ENCODE results near the gene HIVEP2.

HIVEP2 gene

DNA sequence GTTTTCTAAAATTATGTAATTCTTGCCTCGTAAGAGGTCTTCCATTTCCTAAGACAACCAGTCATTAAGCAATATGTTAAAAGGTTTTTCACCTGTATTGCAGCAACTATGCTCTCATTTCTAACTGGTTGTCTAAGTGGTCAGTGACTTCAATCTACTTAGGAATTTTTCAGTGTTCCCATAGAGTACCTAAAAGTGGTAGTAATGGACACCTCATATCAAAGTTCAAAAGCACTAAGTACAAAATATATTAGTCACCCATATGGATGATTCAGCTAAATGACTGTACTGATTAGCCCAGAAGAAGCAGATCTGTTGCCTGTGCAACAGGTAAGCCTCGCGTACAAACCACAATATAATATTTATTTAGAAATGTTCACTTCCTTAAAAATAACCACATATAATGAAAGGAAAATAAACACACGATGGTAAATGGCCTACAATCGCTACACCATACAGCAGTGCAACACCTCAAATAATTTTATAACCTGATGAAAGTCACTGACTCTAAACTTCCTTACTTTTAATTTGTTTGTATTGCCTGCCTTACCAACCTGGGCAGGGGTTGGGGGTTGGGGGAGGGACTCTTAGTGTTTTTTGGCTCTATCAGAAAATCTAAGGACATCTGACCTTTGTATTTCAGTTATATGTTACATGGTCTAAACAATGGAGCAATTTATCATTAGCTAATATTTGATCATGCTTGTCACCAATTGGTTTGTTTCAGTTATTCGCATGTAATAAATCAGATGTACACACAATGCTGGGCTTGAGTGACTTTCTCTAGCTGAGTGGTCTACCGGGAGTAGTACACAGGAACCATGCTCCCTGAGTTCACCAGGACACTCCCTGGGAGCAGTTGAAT lies 105.9 kb downstream of the HIVEP2 start:
- no peak for DNase-seq

DNA sequence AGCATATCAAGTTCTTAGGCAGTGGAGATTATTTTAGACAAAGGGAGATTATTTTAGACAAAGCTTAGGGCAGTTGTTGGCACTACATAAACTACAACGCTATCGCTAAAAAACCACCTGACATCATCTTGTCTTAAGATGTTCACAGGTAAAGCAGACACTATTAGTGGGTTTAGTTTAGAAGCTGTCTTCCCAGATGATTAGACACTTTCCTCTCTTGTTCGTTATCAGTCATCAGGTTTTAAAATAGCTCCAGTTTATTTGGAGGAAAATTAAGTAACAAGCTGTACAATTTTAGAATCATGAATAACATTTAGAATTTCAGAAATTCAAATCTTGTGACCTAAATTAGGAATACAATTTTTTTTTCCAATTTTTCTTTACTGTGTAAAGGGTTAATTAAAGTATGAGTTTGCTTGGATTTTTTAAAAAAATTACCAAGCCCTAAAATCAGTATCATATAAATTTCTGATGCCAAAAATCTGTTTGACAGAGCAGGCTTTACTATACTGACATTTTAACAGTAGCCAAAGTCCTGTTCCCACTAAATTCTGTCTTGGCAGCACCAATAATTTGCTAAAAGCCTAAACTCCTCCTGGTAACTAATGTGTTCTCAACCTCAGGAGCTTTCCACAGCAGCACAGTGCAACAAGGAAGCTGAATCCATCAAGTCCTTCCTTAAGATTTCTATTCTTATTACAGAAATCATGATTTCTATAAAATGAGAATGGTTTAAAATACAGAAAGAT lies 109.0 kb downstream of the HIVEP2 start:
- DNase-seq, result no peak

DNA sequence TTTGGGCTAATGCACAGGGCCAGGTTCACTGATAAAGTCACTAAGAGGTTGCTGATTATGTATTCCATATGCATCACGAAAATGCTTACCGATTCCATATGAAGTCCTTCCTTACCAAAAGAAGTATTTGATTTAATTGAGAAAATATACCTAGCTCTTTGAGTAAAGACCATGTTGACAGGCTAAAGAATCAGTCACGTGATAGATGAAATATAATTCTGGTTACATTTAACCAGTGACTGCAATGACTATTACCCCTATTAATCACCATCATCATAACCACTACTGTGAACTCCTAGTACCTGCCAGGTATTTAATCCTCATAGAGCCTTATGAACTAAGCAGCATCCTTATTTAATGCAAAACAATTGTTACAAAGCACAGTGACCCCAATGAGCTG lies 110.1 kb downstream of the HIVEP2 start:
- DNase-seq, result no peak

DNA sequence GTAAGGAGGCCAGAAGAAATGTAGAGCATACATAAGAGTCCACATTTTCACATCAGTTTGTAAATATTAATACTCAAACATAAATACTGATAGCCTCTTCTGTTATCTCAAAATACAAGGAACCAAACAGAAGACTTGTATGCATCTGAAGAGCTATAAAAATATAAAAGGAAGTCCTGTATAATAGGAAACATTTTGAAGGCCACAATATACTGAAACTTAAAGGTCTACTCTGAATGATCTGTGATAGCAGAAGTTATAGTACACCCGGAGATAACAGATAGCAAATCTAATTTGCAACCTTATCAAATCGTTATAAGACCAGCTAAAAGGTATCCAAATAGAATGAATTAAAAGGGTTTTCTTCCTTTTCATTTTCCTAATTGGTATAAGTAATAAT lies 111.2 kb downstream of the HIVEP2 start:
- no peak for DNase-seq

- no peak for DNase-seq
These were observed 111.9 kb downstream of the HIVEP2 start for GRCh38 chr6:142833054-142833453.

- DNase-seq, result no peak
These were observed 114.2 kb downstream of the HIVEP2 start for GRCh38 chr6:142830807-142831206.

GRCh38 chr6:142830116-142830710 lies 114.8 kb downstream of the HIVEP2 start:
- DNase-seq, result no peak

GRCh38 chr6:142829556-142829955 lies 115.4 kb downstream of the HIVEP2 start:
- DNase-seq, result no peak

DNA sequence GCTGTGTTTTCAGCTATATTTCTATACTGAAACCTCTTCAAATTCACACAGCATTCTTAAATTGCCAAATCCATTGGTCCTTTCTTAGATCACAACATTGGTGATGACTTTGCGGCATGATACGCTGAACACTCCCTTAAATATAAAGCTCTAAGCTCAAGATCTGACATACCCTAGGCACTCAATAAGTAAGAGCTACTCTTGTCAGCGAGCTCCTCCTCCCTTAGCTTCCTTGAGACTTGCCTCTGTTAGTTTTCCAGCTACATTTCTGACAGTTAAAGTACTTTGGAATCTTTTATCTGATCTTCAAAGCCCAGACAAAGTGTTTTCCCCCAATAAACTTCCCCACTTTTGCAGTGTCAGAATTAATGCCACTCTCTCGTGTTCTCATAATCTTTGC lies 117.0 kb downstream of the HIVEP2 start:
- DNase-seq, result no peak

- DNase-seq, result no peak
These were observed 117.6 kb downstream of the HIVEP2 start for GRCh38 chr6:142827369-142827768.

DNA sequence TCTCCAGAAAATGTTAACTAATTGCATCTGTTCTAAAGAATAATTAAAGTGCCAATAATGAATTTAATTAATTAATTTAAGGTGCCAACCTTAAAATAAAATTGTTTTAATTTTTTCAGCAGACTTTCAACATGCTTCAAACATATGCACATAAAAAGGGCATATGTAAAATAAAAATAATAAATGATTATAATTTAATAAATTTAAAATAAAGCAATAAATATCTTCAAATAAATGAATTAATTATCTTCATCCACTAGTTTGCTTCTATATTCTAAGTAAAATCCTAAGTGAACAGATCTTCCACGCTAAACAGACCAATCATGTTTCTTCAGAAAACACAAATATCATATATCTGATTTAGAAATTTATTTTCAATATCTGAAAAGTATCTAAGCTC lies 119.2 kb downstream of the HIVEP2 start:
- no peak for DNase-seq

DNA sequence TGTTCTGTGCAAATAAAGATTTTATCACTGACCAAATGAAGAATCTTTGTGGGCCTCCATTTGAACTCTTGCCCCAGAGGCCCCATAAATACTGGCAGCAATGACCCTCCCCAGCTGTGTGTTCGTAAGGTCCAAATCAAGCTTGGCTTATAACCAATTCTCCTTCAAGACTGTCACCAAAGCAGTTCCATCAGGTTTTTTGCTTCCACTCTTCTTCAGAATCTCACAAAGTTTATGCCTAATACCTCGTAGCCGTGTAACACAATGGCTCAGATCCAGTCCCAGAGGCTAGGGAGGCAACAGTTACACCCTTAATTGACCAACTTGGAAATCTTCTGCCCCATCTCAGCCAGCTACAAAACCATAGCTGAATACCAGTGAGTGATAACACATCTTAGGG lies 120.5 kb downstream of the HIVEP2 start:
- DNase-seq, result no peak

GRCh38 chr6:142823256-142823902 lies 121.6 kb downstream of the HIVEP2 start:
- DNase-seq, result no peak

GRCh38 chr6:142822842-142823241 lies 122.1 kb downstream of the HIVEP2 start:
- DNase-seq, result no peak

DNA sequence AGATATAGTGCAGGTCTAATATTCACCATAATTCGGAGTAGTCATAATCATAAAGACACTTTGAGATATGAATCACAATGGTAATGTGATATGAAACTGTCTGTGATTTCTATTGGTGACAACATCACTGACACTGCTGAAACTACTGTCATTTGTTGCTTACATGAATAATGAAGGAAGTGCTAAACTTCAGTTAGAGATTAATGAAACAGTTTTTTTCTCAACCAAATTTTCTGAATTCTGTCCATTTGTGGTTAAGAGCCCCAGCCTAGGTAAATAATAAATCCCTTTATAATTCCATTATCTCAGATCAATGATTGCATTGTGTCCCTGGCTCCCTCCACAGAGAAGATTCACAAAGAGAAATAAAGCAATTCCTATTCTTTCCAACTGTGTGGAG lies 122.6 kb downstream of the HIVEP2 start:
- DNase-seq, result no peak

DNA sequence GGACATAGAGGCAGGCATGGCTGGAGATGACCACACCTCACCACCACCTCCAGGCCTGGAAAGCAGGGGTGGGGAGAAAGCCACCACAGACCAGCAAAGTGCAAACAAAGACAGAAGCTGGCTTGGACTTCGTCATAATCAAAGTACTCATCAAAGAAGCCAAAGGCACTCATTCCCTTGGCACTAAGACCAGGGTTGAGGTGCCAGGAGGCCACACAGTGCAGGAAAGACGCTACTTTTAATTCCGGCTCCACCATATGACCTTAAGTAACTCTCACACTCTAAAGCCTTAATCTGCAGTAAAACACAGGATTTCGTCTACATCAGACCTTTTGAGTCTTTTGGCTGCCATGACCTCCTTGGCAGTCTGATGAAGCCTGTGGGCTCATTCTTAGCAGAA lies 123.1 kb downstream of the HIVEP2 start:
- DNase-seq, result no peak

GRCh38 chr6:142821164-142821716 lies 123.7 kb downstream of the HIVEP2 start:
- no peak for DNase-seq

DNA sequence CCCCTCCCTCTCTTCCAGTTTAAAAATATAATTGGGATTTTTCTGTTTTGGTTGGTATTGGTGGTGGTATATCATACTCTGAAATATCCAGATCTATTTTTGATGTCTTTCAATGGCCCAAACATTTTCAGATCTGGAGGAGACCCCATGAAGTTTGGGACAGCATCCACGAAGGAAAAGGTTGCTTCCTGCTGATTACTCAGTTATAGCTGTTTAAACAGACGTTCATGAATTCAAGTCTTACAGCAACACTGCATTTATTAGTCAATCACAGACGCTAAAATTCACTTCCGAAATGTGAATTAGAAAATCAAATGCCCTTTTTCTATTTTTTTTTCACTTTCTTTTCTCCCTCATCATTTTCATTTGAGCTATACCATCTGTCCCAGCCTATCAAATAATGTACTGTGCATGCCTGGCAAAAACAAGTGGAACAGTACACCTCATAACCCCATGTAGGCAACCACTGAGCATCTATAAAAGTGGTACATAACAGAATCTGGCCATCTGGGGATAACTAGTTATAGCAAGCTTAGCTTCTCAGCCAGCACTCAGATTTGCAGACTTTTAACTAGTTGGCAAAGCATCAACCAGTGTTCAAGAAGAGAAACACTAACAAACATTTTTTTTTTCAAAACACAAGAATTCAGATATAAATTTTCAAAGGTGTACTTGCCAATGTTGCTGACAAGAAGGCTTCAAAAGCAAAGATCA lies 124.5 kb downstream of the HIVEP2 start:
- DNase-seq, result no peak

GRCh38 chr6:142819603-142820337 lies 125.2 kb downstream of the HIVEP2 start:
- DNase-seq, result peak; percentile 60

- DNase-seq, result no peak
These were observed 128.5 kb downstream of the HIVEP2 start for GRCh38 chr6:142816486-142816885.

- no peak for DNase-seq
These were observed 128.9 kb downstream of the HIVEP2 start for GRCh38 chr6:142816031-142816430.

GRCh38 chr6:142811923-142812322 lies 133.1 kb downstream of the HIVEP2 start:
- no peak for DNase-seq

Measured in DMS153 (cell line).